K562 (cell line): Measurements from ENCODE around the gene KCNH8. TPM values are rescaled to one million over a fixed set of nuclear protein-coding genes. Genes with fewer than 3 reads are reported as not detected.

Experiments used
- FOXO4 ChIP-seq: fragments of 450-650 bp; formaldehyde crosslinking; IDR thresholded peaks from 2 replicates; pipeline ENCODE4 v1.4.0; 2020; ENCODE audit warnings: mild to moderate bottlenecking, moderate library complexity
- ILF3 ChIP-seq: fragments of 450-650 bp; IDR thresholded peaks from 2 replicates; pipeline ENCODE4 v1.6.1; 2018; ENCODE audit warnings: antibody characterized with exemption, mild to moderate bottlenecking, moderate library complexity, borderline replicate concordance
- KDM4B ChIP-seq, 2 experiments: fragments of 450-650 bp in 1 of 2; sonication (generic) in 1 of 2; IDR thresholded peaks; 2 replicates each; pipeline ENCODE4 v1.6.1; 2016 to 2017; ENCODE audit warnings: borderline replicate concordance in 2 of 2, antibody characterized with exemption in 1 of 2, low read depth in 1 of 2, mild to moderate bottlenecking in 1 of 2
- KLF13 ChIP-seq: fragments of 450-650 bp; IDR thresholded peaks from 2 replicates; pipeline ENCODE4 v1.6.1; 2016; ENCODE audit warnings: missing genetic modification characterization, low read depth, mild to moderate bottlenecking, missing compliant biosample characterization, moderate library complexity, borderline replicate concordance
- PTTG1 ChIP-seq: fragments of 450-650 bp; IDR thresholded peaks from 2 replicates; pipeline ENCODE4 v1.6.1; 2016; ENCODE audit warnings: low read depth, mild to moderate bottlenecking, missing genetic modification characterization, missing compliant biosample characterization
- TAF7 ChIP-seq: fragments of 450-650 bp; IDR thresholded peaks from 2 replicates; pipeline ENCODE4 v1.6.1; 2016; ENCODE audit warnings: missing genetic modification characterization, missing compliant biosample characterization
- TFAM ChIP-seq: fragments of 250-450 bp; sonication (Bioruptor Pico); conservative IDR thresholded peaks from 2 replicates; pipeline ENCODE4 v1.5.0; 2021; ENCODE audit warnings: mild to moderate bottlenecking, moderate library complexity
- ZBTB2 ChIP-seq: fragments of 450-650 bp; IDR thresholded peaks from 2 replicates; pipeline ENCODE4 v1.6.1; 2016; ENCODE audit warnings: antibody characterized with exemption
- ZNF395 ChIP-seq: fragments of 200-800 bp; sonication (Bioruptor generic); IDR thresholded peaks from 2 replicates; pipeline ENCODE4 v1.6.1; 2017; ENCODE audit warnings: missing genetic modification characterization, missing compliant biosample characterization
- ZNF583 ChIP-seq: fragments of 250-450 bp; sonication (Bioruptor Pico); IDR thresholded peaks from 2 replicates; pipeline ENCODE4 v1.4.0; 2020
- ZNF609 ChIP-seq: sonication (generic); formaldehyde crosslinking; IDR thresholded peaks from 2 replicates; pipeline ENCODE4 v1.8.1; 2023; ENCODE audit warnings: missing genetic modification reagents, mild to moderate bottlenecking, borderline replicate concordance
- ZNF79 ChIP-seq: fragments of 250-450 bp; sonication (Bioruptor Pico); IDR thresholded peaks from 2 replicates; pipeline ENCODE4 v1.4.0; 2020; ENCODE audit warnings: low read depth, mild to moderate bottlenecking, moderate library complexity
- polyA plus RNA-seq, 8 experiments: library from polyadenylated mRNA; depleted of rRNA in 4 of 8; stranded (reverse) in 5 of 8; unstranded in 3 of 8; fragments of >200 nt; fragmentation: Nextera tagmentation in 2 of 8; fragmentation: Illumina TruSeq in 1 of 8; extraction: Ambion mirVana in 2 of 8; extraction: Trizol in 1 of 8; gene quantifications; 2 replicates each; pipeline versions ENCODE4 v1.2.1 to v1.2.3, GENCODE V29; 2011 to 2014; ENCODE audit warnings: inconsistent platforms in 1 of 8, missing spikeins in 1 of 8
- total RNA-seq, 7 experiments: library from RNA; depleted of rRNA in 6 of 7; stranded (reverse); fragments of >200 nt in 6 of 7; fragmentation: Illumina TruSeq in 2 of 7; extraction: Trizol in 2 of 7; gene quantifications; 2 replicates each; pipeline versions ENCODE4 v1.2.1 to v1.2.3, GENCODE V29; 2011 to 2021; ENCODE audit warnings: low replicate concordance in 1 of 7

KCNH8 gene
- total and polyA plus RNA-seq, 9 of the 15 experiments (the other 6 are each of a cell fraction or from before 2014, with no cell fraction given): 0.02 to 0.08 (median 0.04) TPM; not detected in 6

- TF ChIP-seq ZNF609 (no peak), PTTG1 (no peak), ZNF583 (CRISPR knock-in tag) (no peak), KDM4B (IDR thresholded peaks at IDR 0.05; ENCODE audit: borderline replicate concordance in 2 of 2, low read depth in 1 of 2) (no peak), TAF7 (no peak), ZNF395 (CRISPR knock-in tag) (no peak), TFAM (no peak), FOXO4 (CRISPR knock-in tag) (no peak), ILF3 (no peak), KLF13 (tag) (no peak), ZNF79 (CRISPR knock-in tag) (no peak), ZBTB2 (no peak)
Measured at GRCh38 chr3:19487386-19487785, 339.1 kb downstream of the KCNH8 start (continued).
